Neural cell (in vitro differentiated cells): Measurements from ENCODE around the gene ANKFY1.

Experiments
- CTCF ChIP-seq: fragments of 450-650 bp; IDR thresholded peaks from 2 replicates; pipeline ENCODE4 v1.5.1; 2014; ENCODE audit warnings: antibody characterized with exemption, mild to moderate bottlenecking, moderate library complexity; ENCODE audit not compliant: poor library complexity, severe bottlenecking
- EZH2 ChIP-seq: fragments of 200-600, 300-800 bp; shearing (Covaris generic), sonication (generic); IDR thresholded peaks from 2 replicates; pipeline ENCODE4 v1.6.1; 2014; ENCODE audit warnings: antibody characterized with exemption, low read length, borderline replicate concordance, mild to moderate bottlenecking; ENCODE audit not compliant: insufficient read depth, poor library complexity, severe bottlenecking
- MXI1 ChIP-seq: fragments of 450-650 bp; conservative IDR thresholded peaks from 2 replicates; pipeline ENCODE4 v1.6.1; 2014; ENCODE audit warnings: antibody characterized with exemption, mild to moderate bottlenecking; ENCODE audit not compliant: poor library complexity, severe bottlenecking
- POLR2AphosphoS5 ChIP-seq: IDR thresholded peaks from 2 replicates; pipeline ENCODE4 v1.6.1; 2012

- TF ChIP-seq CTCF (no peak), MXI1 (no peak), POLR2AphosphoS5 (no peak), EZH2 (no peak)
Measured at GRCh38 chr17:4208238-4208637, 55.5 kb downstream of the ANKFY1 start.
